BLaER1 (cell line): ENCODE results near the gene COPS3.
A peak's percentile ranks its signal among the peaks of the same experiment; 100 is the strongest.
"Not testable (repeated sequence)": the region's sequence is repeated elsewhere in the genome, so short reads cannot be mapped to it uniquely, and the experiment has no call there.

Source experiments
- H3K27ac ChIP-seq: shearing (Covaris generic); formaldehyde crosslinking; 2 replicates; pipeline ENCODE4 v1.8.1; 2022
- H3K27me3 ChIP-seq: shearing (Covaris generic); formaldehyde crosslinking; 2 replicates; pipeline ENCODE4 v1.8.1; 2022
- H3K36me3 ChIP-seq: shearing (Covaris generic); formaldehyde crosslinking; 2 replicates; pipeline ENCODE4 v1.8.1; 2022
- H3K4me1 ChIP-seq: shearing (Covaris generic); formaldehyde crosslinking; 2 replicates; pipeline ENCODE4 v1.8.1; 2022
- H3K4me2 ChIP-seq: shearing (Covaris generic); formaldehyde crosslinking; 2 replicates; pipeline ENCODE4 v1.8.1; 2022
- H3K4me3 ChIP-seq: shearing (Covaris generic); formaldehyde crosslinking; 2 replicates; pipeline ENCODE4 v1.8.1; 2022
- H3K9ac ChIP-seq: shearing (Covaris generic); formaldehyde crosslinking; 2 replicates; pipeline ENCODE4 v1.8.1; 2022
- H3K9me3 ChIP-seq: shearing (Covaris generic); formaldehyde crosslinking; 2 replicates; pipeline ENCODE4 v1.8.1; 2022
- H4K20me1 ChIP-seq: shearing (Covaris generic); formaldehyde crosslinking; 2 replicates; pipeline ENCODE4 v1.8.1; 2022
- Cebpa-rat ChIP-seq: shearing (Covaris generic); IDR thresholded peaks from 2 replicates; pipeline ENCODE4 v1.8.1; 2022

The COPS3 gene

DNA sequence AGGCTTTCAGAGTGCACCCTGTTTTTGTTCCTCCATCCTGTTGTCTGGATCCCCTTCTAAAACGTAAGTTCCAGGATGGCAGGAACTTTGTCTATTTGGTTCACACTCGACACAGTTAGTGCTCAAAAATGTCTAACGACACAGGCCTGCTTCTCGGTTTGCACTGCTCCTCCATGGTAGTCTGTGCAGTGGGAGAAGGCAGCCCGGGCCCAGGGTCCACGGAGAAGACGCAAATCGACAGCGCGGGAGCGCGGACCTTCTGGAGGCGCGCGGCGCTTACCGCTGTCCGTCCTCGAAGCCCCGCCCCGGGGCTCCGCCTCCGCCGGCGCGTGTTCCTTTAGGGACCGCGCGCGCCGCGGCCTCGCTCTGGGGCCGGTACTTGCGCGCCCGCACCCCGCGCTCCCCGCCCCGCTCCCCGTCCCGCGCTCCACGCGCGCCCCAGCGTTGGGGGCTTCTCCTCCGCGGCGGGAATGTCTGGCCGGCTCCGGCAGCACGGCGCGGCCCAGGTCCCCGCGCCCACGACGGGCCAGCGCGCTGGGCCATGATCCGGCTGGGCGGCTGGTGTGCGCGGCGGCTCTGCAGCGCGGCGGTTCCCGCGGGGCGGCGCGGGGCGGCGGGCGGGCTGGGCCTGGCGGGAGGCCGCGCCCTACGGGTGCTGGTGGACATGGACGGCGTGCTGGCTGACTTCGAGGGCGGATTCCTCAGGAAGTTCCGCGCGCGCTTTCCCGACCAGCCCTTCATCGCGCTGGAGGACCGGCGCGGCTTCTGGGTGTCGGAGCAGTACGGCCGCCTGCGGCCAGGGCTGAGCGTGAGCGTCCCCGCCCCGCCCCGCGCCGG is 22.2 kb upstream of the COPS3 start, which contains the start of gene NT5M:
Gene NT5M (plus strand): TSS at position 364 of the 837 bp plus-strand sequence. CDS start 178 bp downstream, at position 542.
- Histone ChIP-seq H3K27me3 (peaks cover 23% of the 10 kb centered on the region), H3K9ac (peak within 1 kb of the TSS; percentile 79), H3K27ac (peak within 1 kb of the TSS; percentile 67), H3K9me3 (no peaks in the 10 kb centered on the region), H3K4me2 (peak within 1 kb of the TSS; percentile 95), H4K20me1 (no peaks in the 10 kb centered on the region), H3K4me1 (peaks cover 52% of the 10 kb centered on the region), H3K36me3 (no peaks in the 10 kb centered on the region), H3K4me3 (peak within 1 kb of the TSS; percentile 81)
- no peak for TF ChIP-seq Cebpa-rat

- H4K20me1 ChIP-seq, H3K9ac ChIP-seq, H3K9me3 ChIP-seq, H3K27ac ChIP-seq, H3K4me3 ChIP-seq, H3K36me3 ChIP-seq: not testable (repeated sequence)
- H3K4me2 ChIP-seq, result peak overlapping the region; percentile 92; the same call in 1 of the 2 replicates
- H3K4me1 ChIP-seq, result peaks cover 60% of the 10 kb centered on the region
- H3K27me3 ChIP-seq, result peaks cover 23% of the 10 kb centered on the region
Measured at GRCh38 chr17:17301659-17302058, 20.6 kb upstream of the COPS3 start.

DNA sequence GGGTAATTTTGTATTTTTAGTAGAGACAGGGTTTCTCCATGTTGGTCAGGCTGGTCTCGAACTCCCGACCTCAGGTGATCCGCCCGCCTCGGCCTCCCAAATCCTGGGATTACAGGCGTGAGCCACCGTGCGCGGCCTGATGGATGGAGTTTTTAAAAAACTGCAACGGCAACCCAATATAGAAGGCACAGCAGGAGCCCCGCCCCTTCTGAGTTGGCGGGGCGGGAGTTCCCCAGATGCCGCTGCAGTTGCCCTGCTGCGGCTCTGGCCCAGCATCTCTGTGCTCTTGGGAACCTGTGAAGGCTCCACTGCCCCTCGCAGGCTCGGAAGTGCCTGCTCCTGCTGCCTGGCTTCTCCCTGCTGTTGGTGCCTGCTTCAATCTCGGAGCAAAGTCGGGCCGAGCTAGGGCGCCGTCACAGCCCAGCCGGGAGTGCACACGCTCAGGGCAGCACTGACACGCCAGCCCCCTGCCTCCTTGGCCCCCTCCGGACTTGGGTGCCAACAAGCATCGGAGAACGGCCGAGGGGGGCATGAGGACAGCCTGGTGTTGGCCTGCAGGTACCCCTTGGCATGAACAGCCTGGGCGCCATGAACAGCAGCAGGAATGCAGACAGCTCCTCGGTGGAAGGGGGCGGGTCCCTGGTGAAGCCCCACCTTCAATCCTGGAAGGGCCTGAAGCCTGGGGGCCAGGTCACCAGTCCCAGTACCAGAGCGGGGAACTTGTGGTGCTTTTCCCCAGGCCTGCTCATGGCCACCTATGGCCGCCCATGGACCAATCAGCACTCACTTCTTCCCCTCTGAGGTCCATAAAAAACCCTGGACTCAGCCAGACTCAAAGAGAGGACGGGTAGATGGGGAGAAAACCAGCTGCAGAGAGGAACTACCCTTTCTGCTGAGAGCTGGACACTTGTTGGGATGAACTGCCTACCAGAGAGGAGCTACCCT is 19.9 kb upstream of the COPS3 start:
- Histone ChIP-seq H3K4me3 (peak overlapping the region; percentile 58), H4K20me1 (no peaks in the 10 kb centered on the region), H3K9me3 (no peaks in the 10 kb centered on the region), H3K36me3 (no peaks in the 10 kb centered on the region), H3K4me1 (peaks cover 56% of the 10 kb centered on the region), H3K4me2 (peak overlapping the region; percentile 92), H3K9ac (peak overlapping the region; percentile 21; the same call in 1 of the 2 replicates), H3K27me3 (peaks cover 23% of the 10 kb centered on the region), H3K27ac (no peak overlapping the region)
- no peak for TF ChIP-seq Cebpa-rat

DNA sequence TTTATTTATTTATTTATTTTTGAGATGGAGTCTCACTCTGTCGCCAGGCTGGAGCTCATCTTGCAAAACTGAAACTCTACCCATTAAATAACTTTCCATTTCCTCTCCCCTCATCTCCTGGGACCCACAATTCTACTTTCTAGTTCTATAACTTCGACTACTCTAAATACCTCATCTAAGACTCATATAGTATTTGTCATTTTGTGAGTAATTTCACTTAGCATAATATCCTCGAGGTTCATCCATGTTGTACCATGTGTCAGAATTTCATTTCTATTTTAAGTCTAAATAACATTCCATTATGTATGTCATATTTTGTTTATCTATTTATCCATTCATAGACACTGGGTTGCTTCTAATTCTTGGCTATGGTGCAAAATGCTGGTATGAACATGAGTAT is 17.1 kb upstream of the COPS3 start:
- H3K4me3 ChIP-seq, result no peak overlapping the region
- no peak overlapping the region for H3K27ac ChIP-seq

GRCh38 chr17:17297217-17297616 is 16.2 kb upstream of the COPS3 start:
- Histone ChIP-seq H3K4me3 (no peak overlapping the region), H3K4me1 (peaks cover 27% of the 10 kb centered on the region), H3K9me3 (no peaks in the 10 kb centered on the region), H3K27me3 (peaks cover 18% of the 10 kb centered on the region), H3K27ac (no peak overlapping the region), H3K4me2 (no peak overlapping the region), H3K9ac (no peak overlapping the region), H4K20me1 (no peaks in the 10 kb centered on the region), H3K36me3 (no peaks in the 10 kb centered on the region)
- no peak for TF ChIP-seq Cebpa-rat

More for the DNA sequence above, 17.1 kb upstream of the COPS3 start:
- H3K4me2 ChIP-seq, result peak overlapping the region; percentile 52
- no peak for TF ChIP-seq Cebpa-rat
- H3K9ac ChIP-seq, result no peak overlapping the region
- peaks cover 33% of the 10 kb centered on the region for H3K4me1 ChIP-seq
- H4K20me1 ChIP-seq, result no peaks in the 10 kb centered on the region
- no peaks in the 10 kb centered on the region for H3K36me3 ChIP-seq
- H3K27me3 ChIP-seq, result peaks cover 18% of the 10 kb centered on the region
- no peaks in the 10 kb centered on the region for H3K9me3 ChIP-seq

GRCh38 chr17:17295141-17295540 is 14.1 kb upstream of the COPS3 start:
- Histone ChIP-seq H3K9ac (no peak overlapping the region), H3K27me3 (peaks cover 1% of the 10 kb centered on the region; the same call in 1 of the 2 replicates), H3K36me3 (no peaks in the 10 kb centered on the region), H4K20me1 (no peaks in the 10 kb centered on the region), H3K4me3 (no peak overlapping the region), H3K9me3 (no peaks in the 10 kb centered on the region), H3K4me1 (peaks cover 13% of the 10 kb centered on the region), H3K27ac (no peak overlapping the region), H3K4me2 (no peak overlapping the region)
- no peak for TF ChIP-seq Cebpa-rat

DNA sequence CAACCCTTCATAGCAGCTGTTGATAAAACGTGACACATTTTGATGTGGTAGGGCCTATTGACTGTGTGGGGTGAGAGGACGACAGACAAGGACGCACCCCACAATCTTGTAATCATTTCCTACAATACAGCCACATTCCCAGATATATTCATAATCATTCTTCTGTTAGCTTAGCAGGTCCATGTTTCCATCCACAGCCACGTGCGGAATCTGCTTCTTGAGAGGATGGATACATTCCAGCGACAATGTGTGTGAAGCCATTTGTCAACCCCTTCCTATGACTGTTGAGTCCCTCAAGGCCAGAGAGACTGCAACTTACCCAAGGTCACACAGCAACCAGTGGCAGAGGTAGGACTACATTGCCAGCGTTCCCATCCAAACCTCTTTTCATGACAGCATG is 8.7 kb upstream of the COPS3 start:
- Histone ChIP-seq H3K4me3 (no peak overlapping the region), H3K9ac (no peak overlapping the region), H4K20me1 (no peaks in the 10 kb centered on the region), H3K4me2 (no peak overlapping the region), H3K4me1 (no peaks in the 10 kb centered on the region), H3K9me3 (no peaks in the 10 kb centered on the region), H3K27ac (no peak overlapping the region), H3K36me3 (no peaks in the 10 kb centered on the region), H3K27me3 (no peaks in the 10 kb centered on the region)
- no peak for TF ChIP-seq Cebpa-rat

DNA sequence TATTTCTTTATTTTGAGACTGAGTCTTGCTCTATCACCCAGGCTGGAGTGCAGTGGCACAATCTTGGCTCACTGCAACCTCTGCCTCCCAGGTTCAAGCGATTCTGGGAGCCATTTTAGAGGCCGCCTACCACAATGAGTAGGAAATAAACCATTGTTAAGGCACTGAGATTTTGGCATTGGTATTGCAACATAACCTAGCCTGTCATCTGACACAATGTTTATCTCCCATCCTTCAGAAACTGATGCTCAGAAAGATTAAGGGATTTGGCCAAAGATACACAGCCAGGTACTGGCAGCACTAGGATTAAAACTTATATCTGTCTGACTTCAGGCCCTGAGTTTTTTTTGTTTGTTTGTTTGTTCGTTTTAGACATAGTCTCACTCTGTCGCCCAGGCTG is 8.0 kb upstream of the COPS3 start:
- H3K4me1 ChIP-seq, result no peaks in the 10 kb centered on the region
- no peak overlapping the region for H3K27ac ChIP-seq
- H3K4me2 ChIP-seq, result no peak overlapping the region
- H3K9ac ChIP-seq, result no peak overlapping the region
- no peak overlapping the region for H3K4me3 ChIP-seq
- no peaks in the 10 kb centered on the region for H4K20me1 ChIP-seq
- no peaks in the 10 kb centered on the region for H3K27me3 ChIP-seq
- no peaks in the 10 kb centered on the region for H3K36me3 ChIP-seq
- peak; percentile 36; the same call in 1 of the 2 replicates for TF ChIP-seq Cebpa-rat
- H3K9me3 ChIP-seq, result no peaks in the 10 kb centered on the region

GRCh38 chr17:17285951-17286350 is 4.9 kb upstream of the COPS3 start:
- peaks cover 8% of the 10 kb centered on the region for H3K4me1 ChIP-seq
- H3K27me3 ChIP-seq, result no peaks in the 10 kb centered on the region
- TF ChIP-seq Cebpa-rat, result no peak

More at GRCh38 chr17:17285951-17286350, 4.9 kb upstream of the COPS3 start:
- no peak overlapping the region for H3K27ac ChIP-seq
- no peaks in the 10 kb centered on the region for H4K20me1 ChIP-seq
- no peak overlapping the region for H3K4me2 ChIP-seq
- H3K4me3 ChIP-seq, result no peak overlapping the region
- H3K9me3 ChIP-seq, result no peaks in the 10 kb centered on the region
- H3K9ac ChIP-seq, result no peak overlapping the region
- H3K36me3 ChIP-seq, result no peaks in the 10 kb centered on the region
